GM23248 (cell line): Measurements from ENCODE around the gene CORO7. TPM values are rescaled to one million over a fixed set of nuclear protein-coding genes. Genes with fewer than 3 reads are reported as not detected.
A peak's percentile ranks its signal among the peaks of the same experiment; 100 is the strongest.

Experiments used
- DNase-seq: peaks from one replicate; pipeline ENCODE4 v3.0.0-alpha.2; 2015
- H2AFZ ChIP-seq: fragments of 200-600 bp; sonication (generic); 2 replicates; pipeline ENCODE4 v1.6.1; 2016; ENCODE audit warnings: antibody characterized with exemption
- H3F3A ChIP-seq: fragments of 200-600 bp; sonication (generic); 2 replicates; pipeline ENCODE4 v1.6.1; 2016; ENCODE audit warnings: mild to moderate bottlenecking, antibody characterized with exemption, mixed run types; ENCODE audit not compliant: insufficient read depth
- H3K27ac ChIP-seq: fragments of 200-600 bp; sonication (generic); 2 replicates; pipeline ENCODE4 v1.5.1; 2016; ENCODE audit warnings: mild to moderate bottlenecking
- H3K27me3 ChIP-seq: fragments of 200-600 bp; sonication (generic); replicated peaks from 2 replicates; pipeline ENCODE4 v1.6.1; 2016; ENCODE audit warnings: mild to moderate bottlenecking; ENCODE audit not compliant: insufficient read depth
- H3K36me3 ChIP-seq: fragments of 200-600 bp; sonication (generic); 2 replicates; pipeline ENCODE4 v1.6.1; 2016; ENCODE audit warnings: low read depth, mild to moderate bottlenecking
- H3K4me1 ChIP-seq: fragments of 200-600 bp; sonication (generic); 2 replicates; pipeline ENCODE4 v1.6.1; 2016; ENCODE audit warnings: mild to moderate bottlenecking; ENCODE audit not compliant: insufficient read depth
- H3K4me2 ChIP-seq: fragments of 200-600 bp; sonication (generic); one replicate; pipeline ENCODE4 v1.6.1; 2016; ENCODE audit warnings: mild to moderate bottlenecking; ENCODE audit not compliant: unreplicated experiment
- H3K4me3 ChIP-seq: fragments of 200-600 bp; sonication (generic); 2 replicates; pipeline ENCODE4 v1.5.1; 2016; ENCODE audit warnings: mild to moderate bottlenecking
- H3K79me2 ChIP-seq: fragments of 200-600 bp; sonication (generic); 2 replicates; pipeline ENCODE4 v1.6.1; 2016; ENCODE audit warnings: mild to moderate bottlenecking; ENCODE audit not compliant: insufficient read depth
- H3K9ac ChIP-seq: fragments of 200-600 bp; sonication (generic); 2 replicates; pipeline ENCODE4 v1.6.1; 2016; ENCODE audit warnings: mild to moderate bottlenecking
- H3K9me2 ChIP-seq: fragments of 200-600 bp; sonication (generic); 2 replicates; pipeline ENCODE4 v1.6.1; 2016; ENCODE audit warnings: mixed run types, mild to moderate bottlenecking, moderate library complexity; ENCODE audit not compliant: insufficient read depth
- H3K9me3 ChIP-seq: fragments of 200-600 bp; sonication (generic); one replicate; pipeline ENCODE4 v1.6.1; 2017; ENCODE audit warnings: low read depth
- H4K20me1 ChIP-seq: fragments of 200-600 bp; sonication (generic); 2 replicates; pipeline ENCODE4 v1.6.0; 2016; ENCODE audit not compliant: insufficient read depth
- EZH2 ChIP-seq: fragments of 200-600 bp; sonication (generic); IDR thresholded peaks from 2 replicates; pipeline ENCODE4 v1.6.1; 2018; ENCODE audit warnings: antibody characterized with exemption, mild to moderate bottlenecking; ENCODE audit not compliant: insufficient read depth, poor library complexity, severe bottlenecking
- EZH2phosphoT487 ChIP-seq: fragments of 200-600 bp; sonication (generic); IDR thresholded peaks from 2 replicates; pipeline ENCODE4 v1.6.1; 2018; ENCODE audit warnings: antibody characterized with exemption, moderate library complexity, mild to moderate bottlenecking, low read depth; ENCODE audit not compliant: insufficient read depth
- WGBS, 2 experiments: methylation state at CpG; one replicate each; pipeline ENCODE4 v1.1.6; 2015 to 2017; ENCODE audit warnings: low lambda C conversion rate in 2 of 2, low coverage in 1 of 2; ENCODE audit errors: missing lambda C conversion rate in 2 of 2; 5-methylcytosine and 5-hydroxymethylcytosine counted together
- in situ Hi-C: fragments of 300-500 bp; cut with MboI; formaldehyde crosslinking; loops from 2 replicates; pipeline ENCODE4 v1.15.0; 2020
- polyA plus RNA-seq: library from polyadenylated mRNA; unstranded; fragments of >200 nt; fragmentation: Nextera tagmentation; extraction: Ambion mirVana; gene quantifications from 2 replicates; pipeline ENCODE4 v1.2.1, GENCODE V29; 2016
- total RNA-seq: library from RNA; depleted of rRNA; stranded (reverse); fragments of >200 nt; shearing (Covaris generic); gene quantifications from 2 replicates; pipeline ENCODE4 v1.2.3, GENCODE V29; 2014

CORO7 gene
- total and polyA plus RNA-seq, 2 experiments from 2014 or later: 7.3 to 13.2 TPM

DNA sequence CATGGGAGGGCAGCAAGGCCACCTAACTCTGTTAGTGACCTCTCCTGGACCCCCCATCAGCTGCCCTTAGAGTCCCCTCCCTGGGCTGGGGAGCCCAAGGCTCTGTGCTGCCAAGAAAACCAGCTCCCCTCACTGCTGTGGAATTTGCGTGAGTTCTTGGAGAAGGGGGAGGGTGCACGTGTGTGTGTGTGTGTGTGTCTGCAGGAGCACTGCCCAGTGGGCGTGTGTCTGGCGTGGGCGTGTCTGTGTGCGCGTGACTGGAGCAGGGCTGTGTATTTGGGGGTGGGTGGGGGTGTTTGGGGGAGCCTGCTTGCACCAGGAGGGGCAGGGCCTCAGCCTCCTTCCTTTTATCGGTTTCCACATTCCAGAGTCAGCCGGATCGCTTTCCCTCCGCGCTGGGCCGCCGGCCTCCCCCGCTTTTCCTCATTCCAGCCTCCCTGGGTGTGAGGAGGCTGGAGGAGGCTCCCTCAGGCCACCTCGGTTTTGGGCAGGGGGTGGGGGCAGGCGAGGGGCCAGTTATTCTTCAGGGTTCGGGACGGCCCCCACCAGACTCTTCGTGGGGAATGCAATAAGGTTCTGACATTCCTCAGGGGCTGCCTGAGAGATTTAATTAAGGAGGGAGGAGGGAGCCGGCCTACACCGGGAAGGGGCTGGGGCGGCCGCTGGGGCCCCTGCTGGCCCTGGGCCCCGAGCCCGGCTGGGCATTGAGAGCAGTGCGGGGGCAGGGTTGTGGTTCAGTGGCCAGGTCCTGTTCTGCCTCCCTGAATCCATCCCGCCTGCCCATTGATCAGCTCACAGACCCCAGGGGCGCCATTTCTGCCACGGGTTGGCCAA is 42.3 kb downstream of the CORO7 start:
- 1 to 3% methylated on average over 15 to 28 of the region's 30 CpGs for WGBS, 2 experiments
- in situ Hi-C loops: no loop called here
- Histone ChIP-seq H3K9ac (peak overlapping the region; percentile 99), H3K4me1 (peaks cover 58% of the 10 kb centered on the region), H3K9me3 (no peaks in the 10 kb centered on the region), H3K79me2 (peaks cover 71% of the 10 kb centered on the region), H3K27me3 (no peaks in the 10 kb centered on the region), H4K20me1 (no peaks in the 10 kb centered on the region), H3K36me3 (no peaks in the 10 kb centered on the region), H3K4me2 (peak overlapping the region; percentile 97), H3K27ac (peak overlapping the region; percentile 100), H3K4me3 (peak overlapping the region; percentile 100), H3F3A (peaks cover 39% of the 10 kb centered on the region), H3K9me2 (no peaks in the 10 kb centered on the region), H2AFZ (no peak overlapping the region)
- TF ChIP-seq EZH2 (no peak), EZH2phosphoT487 (no peak)
- peak; percentile 95 for DNase-seq

GRCh38 chr16:4373356-4373908 is 43.0 kb downstream of the CORO7 start:
- peaks cover 64% of the 10 kb centered on the region for H3K79me2 ChIP-seq
- no peaks in the 10 kb centered on the region for H3K9me2 ChIP-seq
- peak overlapping the region; percentile 99 for H3K9ac ChIP-seq
- H2AFZ ChIP-seq: no peak overlapping the region
- H3K36me3 ChIP-seq: no peaks in the 10 kb centered on the region
- peak overlapping the region; percentile 100 for H3K27ac ChIP-seq
- WGBS, 2 experiments: 2% methylated on average over 8 to 9 of the region's 9 CpGs
- no peak for TF ChIP-seq EZH2
- no peak for TF ChIP-seq EZH2phosphoT487
- DNase-seq: peak; percentile 67
- H3K4me1 ChIP-seq: peaks cover 59% of the 10 kb centered on the region
- peaks cover 41% of the 10 kb centered on the region for H3F3A ChIP-seq
- H3K27me3 ChIP-seq: no peaks in the 10 kb centered on the region
- no peaks in the 10 kb centered on the region for H4K20me1 ChIP-seq
- peak overlapping the region; percentile 100 for H3K4me3 ChIP-seq
- no peaks in the 10 kb centered on the region for H3K9me3 ChIP-seq
- peak overlapping the region; percentile 97 for H3K4me2 ChIP-seq
- in situ Hi-C loops: no loop called here

GRCh38 chr16:4372578-4373355 is 43.6 kb downstream of the CORO7 start:
- Histone ChIP-seq H3K4me2 (peak overlapping the region; percentile 97), H3K27me3 (no peaks in the 10 kb centered on the region), H3K4me3 (peak overlapping the region; percentile 100), H3K9ac (peak overlapping the region; percentile 99), H3K36me3 (no peaks in the 10 kb centered on the region), H3K9me2 (no peaks in the 10 kb centered on the region), H3K79me2 (peaks cover 58% of the 10 kb centered on the region), H3K4me1 (peaks cover 53% of the 10 kb centered on the region), H3K9me3 (no peaks in the 10 kb centered on the region), H3F3A (peaks cover 42% of the 10 kb centered on the region), H3K27ac (peak overlapping the region; percentile 100), H2AFZ (no peak overlapping the region), H4K20me1 (no peaks in the 10 kb centered on the region)
- no peak for TF ChIP-seq EZH2phosphoT487
- no peak for TF ChIP-seq EZH2
- DNase-seq: peak; percentile 95
- 1 to 6% methylated on average over 10 of the region's 10 CpGs for WGBS, 2 experiments
- in situ Hi-C loops: no loop called here

DNA sequence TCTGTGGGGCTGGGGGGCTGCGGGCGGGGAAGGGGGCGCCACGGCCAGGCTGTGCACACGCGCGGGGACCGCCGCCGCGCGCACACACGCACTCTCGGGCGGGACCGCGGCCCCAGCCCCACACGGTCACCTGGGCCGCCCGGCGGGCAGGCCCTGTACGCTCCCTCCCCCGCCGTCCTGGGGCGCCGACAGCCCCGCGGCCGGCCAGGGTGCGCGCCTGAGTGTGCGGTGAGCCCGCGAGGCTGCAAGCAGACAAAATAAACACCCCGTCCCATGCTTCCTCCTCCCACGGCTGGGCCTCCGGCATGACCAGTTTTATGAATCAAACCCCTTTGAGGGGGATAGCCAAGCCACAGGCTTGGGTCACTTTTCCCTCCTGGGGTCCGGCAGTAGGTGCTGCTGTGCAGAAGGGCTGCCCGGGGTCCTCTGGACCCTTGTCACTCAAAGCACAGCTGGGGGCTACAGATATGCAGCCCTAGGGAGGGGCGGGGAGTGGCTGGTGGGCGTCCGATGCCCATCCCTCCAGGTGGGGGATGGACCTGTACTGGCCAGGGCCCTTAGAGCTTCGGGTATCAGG is 44.3 kb downstream of the CORO7 start:
- TF ChIP-seq EZH2phosphoT487 (no peak), EZH2 (no peak)
- in situ Hi-C loops: no loop called here
- H3K79me2 ChIP-seq: peaks cover 52% of the 10 kb centered on the region
- H3K36me3 ChIP-seq: no peaks in the 10 kb centered on the region
- no peaks in the 10 kb centered on the region for H3K27me3 ChIP-seq
- H4K20me1 ChIP-seq: no peaks in the 10 kb centered on the region
- H3K9ac ChIP-seq: peak overlapping the region; percentile 99
- peaks cover 42% of the 10 kb centered on the region for H3F3A ChIP-seq
- no peaks in the 10 kb centered on the region for H3K9me2 ChIP-seq
- peak; percentile 81 for DNase-seq
- H3K9me3 ChIP-seq: no peaks in the 10 kb centered on the region
- H3K4me3 ChIP-seq: peak overlapping the region; percentile 100
- WGBS, 2 experiments: 1 to 2% methylated on average over 15 to 22 of the region's 43 CpGs
- H3K27ac ChIP-seq: peak overlapping the region; percentile 100
- H3K4me2 ChIP-seq: peak overlapping the region; percentile 97
- peaks cover 48% of the 10 kb centered on the region for H3K4me1 ChIP-seq
- H2AFZ ChIP-seq: no peak overlapping the region
